ENCODE data around the gene ELN.
A peak's percentile ranks its signal among the peaks of the same experiment; 100 is the strongest.

ELN gene

GRCh38 chr7:74025730-74026129, 2.2 kb upstream of the ELN start:
- Histone ChIP-seq H3K9ac (no peak overlapping the region), H3K27ac (no peak overlapping the region), H3K27me3 (peaks cover 38 to 64% (median 52%) of the 10 kb centered on the region in 11 experiments), H3K36me3 (no peaks in the 10 kb centered on the region), H3K4me3 (no peak overlapping the region), H3K9me3 (replicated peaks in 1 of 11) (no peaks in the 10 kb centered on the region), H3K4me2 (peak overlapping the region in 9 of 11 experiments; percentile 31 to 76 (median 62); a peak in 17 of 22 replicates), H3K4me1 (peaks cover 28 to 70% (median 60%) of the 10 kb centered on the region in 10 experiments; a peak in 19 of 20 replicates), H4K20me1 (peaks cover 0 to 18% (median 0%) of the 10 kb centered on the region in 11 experiments; a peak in 6 of 22 replicates)
- no peak for TF ChIP-seq Cebpa-rat (IDR thresholded peaks at IDR 0.05)

- H4K20me1 ChIP-seq = peaks cover 0 to 18% (median 0%) of the 10 kb centered on the region in 11 experiments; a peak in 6 of 22 replicates
- H3K9ac ChIP-seq = no peak overlapping the region
- no peak overlapping the region for H3K27ac ChIP-seq
- peaks cover 28 to 78% (median 66%) of the 10 kb centered on the region in 10 experiments; a peak in 19 of 20 replicates for H3K4me1 ChIP-seq
- no peak overlapping the region for H3K4me3 ChIP-seq
- no peak for TF ChIP-seq Cebpa-rat (IDR thresholded peaks at IDR 0.05)
- H3K27me3 ChIP-seq = peaks cover 40 to 71% (median 55%) of the 10 kb centered on the region in 11 experiments
- no peaks in the 10 kb centered on the region for H3K9me3 ChIP-seq (replicated peaks in 1 of 11)
- H3K36me3 ChIP-seq = no peaks in the 10 kb centered on the region
- peak overlapping the region in 5 of 11 experiments; percentile 54 to 76 (median 62); a peak in 10 of 22 replicates for H3K4me2 ChIP-seq
Observed at GRCh38 chr7:74026406-74026902, 1.5 kb upstream of the ELN start.

- Histone ChIP-seq H3K4me2 (peak overlapping the region in 4 of 11 experiments; percentile 54 to 76 (median 64); a peak in 5 of 22 replicates), H3K4me1 (peaks cover 28 to 84% (median 73%) of the 10 kb centered on the region in 10 experiments; a peak in 19 of 20 replicates)
Observed at GRCh38 chr7:74026903-74027682, 880 bp upstream of the ELN start.

GRCh38 chr7:74028321-74028838, 407 bp downstream of the ELN start:
- H3K9ac ChIP-seq = 0 out of 22 replicates have a peak overlapping the region, but pooled peaks of 1 of the 11 experiments have one; percentile 18
- TF ChIP-seq Cebpa-rat (IDR thresholded peaks at IDR 0.05) = no peak
- peaks cover 40 to 72% (median 55%) of the 10 kb centered on the region in 11 experiments for H3K27me3 ChIP-seq
- peaks cover 20 to 89% (median 79%) of the 10 kb centered on the region in 10 experiments; a peak in 19 of 20 replicates for H3K4me1 ChIP-seq
- no peak overlapping the region for H3K27ac ChIP-seq
- no peak overlapping the region for H3K4me3 ChIP-seq
- H3K36me3 ChIP-seq = no peaks in the 10 kb centered on the region
- H3K9me3 ChIP-seq (replicated peaks in 1 of 11) = no peaks in the 10 kb centered on the region
- peaks cover 0 to 18% (median 0%) of the 10 kb centered on the region in 11 experiments; a peak in 6 of 22 replicates for H4K20me1 ChIP-seq
- peak overlapping the region in 9 of 11 experiments; percentile 54 to 86 (median 77); a peak in 17 of 22 replicates for H3K4me2 ChIP-seq

More at GRCh38 chr7:74026903-74027682, 880 bp upstream of the ELN start:
- H4K20me1 ChIP-seq = peaks cover 0 to 18% (median 0%) of the 10 kb centered on the region in 11 experiments; a peak in 6 of 22 replicates
- no peaks in the 10 kb centered on the region for H3K9me3 ChIP-seq (replicated peaks in 1 of 11)
- peaks cover 40 to 72% (median 55%) of the 10 kb centered on the region in 11 experiments for H3K27me3 ChIP-seq
- no peak overlapping the region for H3K9ac ChIP-seq
- no peaks in the 10 kb centered on the region for H3K36me3 ChIP-seq
- no peak overlapping the region for H3K4me3 ChIP-seq
- H3K27ac ChIP-seq = no peak overlapping the region
- no peak for TF ChIP-seq Cebpa-rat (IDR thresholded peaks at IDR 0.05)

- H3K27me3 ChIP-seq = peaks cover 40 to 65% (median 55%) of the 10 kb centered on the region in 11 experiments
- H3K9me3 ChIP-seq (replicated peaks in 1 of 11) = no peaks in the 10 kb centered on the region
- H3K4me1 ChIP-seq = peaks cover 14 to 88% (median 72%) of the 10 kb centered on the region in 10 experiments; a peak in 19 of 20 replicates
- no peaks in the 10 kb centered on the region for H3K36me3 ChIP-seq
- no peak for TF ChIP-seq Cebpa-rat (IDR thresholded peaks at IDR 0.05)
- peaks cover 0 to 18% (median 0%) of the 10 kb centered on the region in 11 experiments; a peak in 6 of 22 replicates for H4K20me1 ChIP-seq
- peak overlapping the region in 1 of 11 experiments; percentile 1; a peak in 1 of 22 replicates for H3K9ac ChIP-seq
- H3K4me2 ChIP-seq = peak overlapping the region; percentile 37 to 86 (median 77)
- no peak overlapping the region; a peak in 1 of 20 replicates for H3K4me3 ChIP-seq
- no peak overlapping the region for H3K27ac ChIP-seq
Observed at GRCh38 chr7:74029089-74029785, 1.3 kb downstream of the ELN start.

- no peak overlapping the region for H3K27ac ChIP-seq
- peak overlapping the region in 2 of 11 experiments; percentile 1 to 15; a peak in 1 of 22 replicates for H3K9ac ChIP-seq
- peaks cover 40 to 61% (median 55%) of the 10 kb centered on the region in 11 experiments for H3K27me3 ChIP-seq
Observed at GRCh38 chr7:74029991-74030415, 2.0 kb downstream of the ELN start.

GRCh38 chr7:74030861-74031260, 2.9 kb downstream of the ELN start:
- Histone ChIP-seq H3K4me3 (no peak overlapping the region), H3K9ac (no peak overlapping the region), H3K4me2 (peak overlapping the region in 6 of 11 experiments; percentile 2 to 85 (median 74); a peak in 6 of 22 replicates), H3K9me3 (replicated peaks in 1 of 11) (no peaks in the 10 kb centered on the region), H3K36me3 (no peaks in the 10 kb centered on the region), H4K20me1 (peaks cover 0 to 14% (median 0%) of the 10 kb centered on the region in 11 experiments; a peak in 6 of 22 replicates), H3K27me3 (peaks cover 40 to 53% (median 48%) of the 10 kb centered on the region in 11 experiments), H3K4me1 (peaks cover 14 to 72% (median 57%) of the 10 kb centered on the region in 10 experiments; a peak in 19 of 20 replicates), H3K27ac (no peak overlapping the region)
- no peak for TF ChIP-seq Cebpa-rat (IDR thresholded peaks at IDR 0.05)

More at GRCh38 chr7:74029991-74030415, 2.0 kb downstream of the ELN start:
- Histone ChIP-seq H3K4me2 (peak overlapping the region; percentile 37 to 86 (median 77)), H3K4me1 (peaks cover 14 to 80% (median 66%) of the 10 kb centered on the region in 10 experiments; a peak in 19 of 20 replicates), H3K36me3 (no peaks in the 10 kb centered on the region), H3K4me3 (no peak overlapping the region), H4K20me1 (peaks cover 0 to 18% (median 0%) of the 10 kb centered on the region in 11 experiments; a peak in 6 of 22 replicates), H3K9me3 (replicated peaks in 1 of 11) (no peaks in the 10 kb centered on the region)
- TF ChIP-seq Cebpa-rat (IDR thresholded peaks at IDR 0.05) = no peak
